GM18505 (cell line): Measurements from ENCODE around the gene TXNRD2.
"Not testable (repeated sequence)": the region's sequence is repeated elsewhere in the genome, so short reads cannot be mapped to it uniquely, and the experiment has no call there.

Source experiments
- ATAC-seq: cut with Tn5 transposase; IDR thresholded peaks from one replicate; pipeline ENCODE4 v1.9.1; 2021; ENCODE audit not compliant: unreplicated experiment
- POLR2A ChIP-seq: IDR thresholded peaks from 4 replicates; pipeline ENCODE4 v1.6.1; 2011; ENCODE audit warnings: borderline replicate concordance; ENCODE audit not compliant: insufficient read depth, insufficient read length; ENCODE audit errors: extremely low read depth

Gene TXNRD2

GRCh38 chr22:19933341-19934241, 8.0 kb downstream of the TXNRD2 start:
- no peak for ATAC-seq
- no peak for TF ChIP-seq POLR2A

- ATAC-seq, result no peak
- TF ChIP-seq POLR2A, result no peak
Observed at GRCh38 chr22:19932367-19933206, 9.0 kb downstream of the TXNRD2 start.

GRCh38 chr22:19931514-19931913, 10.1 kb downstream of the TXNRD2 start:
- no peak for TF ChIP-seq POLR2A
- ATAC-seq, result no peak

DNA sequence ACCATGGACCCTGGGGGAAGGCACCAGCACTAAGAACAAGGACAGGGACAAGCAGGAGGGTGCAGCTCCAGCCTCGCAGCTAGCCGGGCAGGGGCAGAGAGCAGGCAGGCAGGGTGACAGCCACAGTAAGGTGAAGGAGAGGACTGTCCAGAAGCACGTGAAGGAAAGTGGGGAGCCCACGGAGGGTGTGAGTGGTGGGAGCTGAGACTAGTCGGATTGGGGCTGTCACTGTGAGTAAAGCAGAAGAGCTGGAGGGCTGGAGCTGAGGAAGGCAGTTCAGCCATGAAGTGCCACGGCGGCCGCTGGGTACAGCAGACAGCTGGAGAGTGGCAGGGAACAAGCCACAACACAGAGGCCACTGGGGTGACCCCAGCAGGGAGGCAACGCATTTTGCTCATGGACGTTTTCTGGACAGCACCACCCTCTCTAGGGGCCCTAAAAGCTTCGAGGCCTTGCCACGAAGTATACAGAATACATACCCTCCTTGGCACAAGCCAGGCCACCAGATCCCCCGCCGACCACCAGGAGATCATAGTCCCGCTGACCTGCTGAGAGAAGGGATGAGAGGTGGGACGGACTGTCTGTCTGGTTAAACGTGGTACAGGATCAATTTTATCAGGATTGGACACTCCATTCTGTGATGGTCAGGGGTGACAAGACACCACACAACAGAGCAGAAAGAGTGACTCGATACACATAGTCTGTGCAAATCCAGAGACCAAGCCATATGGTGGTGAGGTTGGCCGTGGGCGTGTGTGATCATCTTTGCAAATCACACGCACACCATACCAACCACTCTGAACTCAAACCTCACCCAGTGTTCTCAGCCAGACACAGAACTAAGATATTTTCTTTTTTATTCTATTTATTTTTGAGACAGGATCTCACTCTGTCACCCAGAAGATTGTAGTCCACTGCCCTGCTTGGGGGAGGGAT, 10.8 kb downstream of the TXNRD2 start:
- TF ChIP-seq POLR2A, result no peak
- ATAC-seq, result no peak

GRCh38 chr22:19929586-19930550, 11.8 kb downstream of the TXNRD2 start:
- no peak for ATAC-seq

DNA sequence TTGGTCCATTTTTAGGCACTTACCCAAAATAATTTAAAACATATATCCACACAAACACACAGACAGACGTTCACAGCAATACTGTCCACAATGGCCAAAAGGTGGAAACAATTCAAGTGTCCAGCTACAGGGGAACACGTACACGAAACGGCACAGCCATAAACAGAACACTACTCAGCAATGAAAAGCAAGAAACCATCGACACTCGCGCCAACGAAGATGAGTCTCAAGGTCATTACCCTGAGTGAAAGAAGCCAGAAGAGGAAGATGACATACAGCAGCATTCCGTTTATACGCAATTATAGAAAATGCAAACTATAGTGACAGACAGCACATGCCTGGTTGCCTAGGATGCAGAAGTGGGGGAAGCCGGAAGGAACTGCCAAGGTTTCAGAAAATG, 13.4 kb downstream of the TXNRD2 start:
- TF ChIP-seq POLR2A, result no peak

More at GRCh38 chr22:19929586-19930550, 11.8 kb downstream of the TXNRD2 start:
- no peak for TF ChIP-seq POLR2A

GRCh38 chr22:19927696-19928095, 13.9 kb downstream of the TXNRD2 start:
- no peak for ATAC-seq

More for the DNA sequence above, 13.4 kb downstream of the TXNRD2 start:
- ATAC-seq, result no peak

GRCh38 chr22:19926028-19926427, 15.6 kb downstream of the TXNRD2 start:
- ATAC-seq, result not testable (repeated sequence)

More at GRCh38 chr22:19927696-19928095, 13.9 kb downstream of the TXNRD2 start:
- no peak for TF ChIP-seq POLR2A

DNA sequence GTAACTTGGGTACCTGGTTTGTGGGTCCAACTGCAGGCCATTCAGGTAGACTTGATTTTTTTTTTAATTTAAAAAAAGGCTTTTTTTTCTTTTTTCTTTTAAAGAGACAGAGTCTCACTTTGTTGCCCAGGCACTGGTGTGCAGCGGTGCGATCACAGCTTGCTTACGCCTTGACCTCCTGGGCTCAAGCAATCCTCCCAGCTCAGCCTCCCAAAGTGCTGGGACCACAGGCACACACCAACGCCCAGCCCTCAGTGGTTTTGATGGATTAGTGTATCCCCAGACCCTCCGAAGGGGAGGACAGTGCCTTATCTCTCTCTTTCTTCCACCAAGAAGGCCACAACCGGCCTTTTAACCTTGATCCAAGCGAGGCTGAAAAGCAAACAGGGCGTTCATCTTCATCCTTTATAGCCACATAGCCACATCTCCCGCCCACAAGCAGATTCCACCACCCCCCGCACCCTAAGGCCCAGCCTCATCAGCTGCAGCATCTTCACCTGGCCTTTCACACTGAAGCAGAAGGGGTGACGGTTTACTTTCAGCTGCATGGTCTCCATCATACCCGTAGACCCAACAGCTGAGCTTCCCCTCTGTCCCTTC, 17.6 kb downstream of the TXNRD2 start:
- TF ChIP-seq POLR2A, result no peak
- ATAC-seq, result no peak

DNA sequence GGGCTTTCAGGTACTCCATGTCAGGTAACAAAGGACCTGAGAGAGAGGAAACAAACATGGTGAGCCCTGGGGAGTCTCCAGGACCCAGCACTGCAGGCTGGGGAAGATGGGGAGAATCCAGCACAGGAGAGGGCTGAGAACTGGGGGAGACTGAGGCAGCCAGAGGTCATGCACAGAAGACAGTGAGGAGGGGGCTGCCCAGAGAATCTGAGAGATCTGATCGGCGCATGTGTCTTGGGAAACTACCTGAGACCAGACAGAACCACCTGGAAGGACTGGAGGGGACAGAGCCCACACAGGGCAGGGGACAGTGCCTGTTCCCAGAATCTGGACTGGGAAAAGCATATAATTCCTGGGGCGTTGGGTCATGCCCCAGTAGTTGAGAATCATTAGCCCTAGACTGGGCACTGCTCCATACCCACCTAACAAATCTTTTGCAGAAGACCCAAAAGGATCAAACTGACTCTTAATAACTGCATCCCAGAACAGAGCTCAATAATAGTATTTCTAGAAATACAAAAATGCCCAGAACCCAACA, 20.0 kb downstream of the TXNRD2 start:
- no peak for ATAC-seq
- no peak for TF ChIP-seq POLR2A

GRCh38 chr22:19919701-19920363, 21.8 kb downstream of the TXNRD2 start:
- ATAC-seq, result no peak

More at GRCh38 chr22:19919701-19920363, 21.8 kb downstream of the TXNRD2 start:
- TF ChIP-seq POLR2A, result no peak
